ENCODE measurements around the gene BAIAP3. TPM values are rescaled to one million over a fixed set of nuclear protein-coding genes. Genes with fewer than 3 reads are reported as not detected.

The BAIAP3 gene
- total and polyA plus RNA-seq, 2 of the 8 experiments (the other 6 are each of a cell fraction or from before 2014, with no cell fraction given), result 2.9 to 6.8 TPM

GRCh38 chr16:1311738-1312466 lies 21.5 kb upstream of the BAIAP3 start (continued):
- TF ChIP-seq BRCA1 (IDR thresholded peaks at IDR 0.05; ENCODE audit: low read depth, low read length), result no peak
- TF ChIP-seq BACH1 (IDR thresholded peaks at IDR 0.05; ENCODE audit: low read length), result no peak
- TF ChIP-seq GTF2F1 (IDR thresholded peaks at IDR 0.05; ENCODE audit: borderline replicate concordance, low read depth, low read length), result no peak
- TF ChIP-seq GABPA (IDR thresholded peaks at IDR 0.05; ENCODE audit: borderline replicate concordance, insufficient read depth, low read length), result no peak
- no peak for TF ChIP-seq RNF2 (IDR thresholded peaks at IDR 0.05; ENCODE audit: borderline replicate concordance, low read depth, low read length, missing control alignments, poor library complexity, severe bottlenecking)
- no peak for TF ChIP-seq SIX5 (IDR thresholded peaks at IDR 0.05; ENCODE audit: low read depth, low read length)
- TF ChIP-seq CHD1 (IDR thresholded peaks at IDR 0.05; ENCODE audit: low read depth, low read length), result no peak
- no peak for TF ChIP-seq CREB1 (IDR thresholded peaks at IDR 0.05)
- TF ChIP-seq SIN3A (conservative IDR thresholded peaks at IDR 0.05 in 1 of 2, IDR thresholded peaks at IDR 0.05 in 1 of 2; ENCODE audit: low read depth in 1 of 2, low read length in 2 of 2), result no peak
- no peak for TF ChIP-seq SP2 (IDR thresholded peaks at IDR 0.05; ENCODE audit: low read length)
- no peak for TF ChIP-seq EP300 (IDR thresholded peaks at IDR 0.05; ENCODE audit: borderline replicate concordance in 1 of 2, low read depth in 2 of 2, low read length in 2 of 2)
- no peak for TF ChIP-seq RAD21 (IDR thresholded peaks at IDR 0.05 in 1 of 2, conservative IDR thresholded peaks at IDR 0.05 in 1 of 2; ENCODE audit: low read depth in 2 of 2, low read length in 2 of 2)
